HepG2 (cell line): ENCODE data around the gene COG4. TPM values are rescaled to one million over a fixed set of nuclear protein-coding genes. Genes with fewer than 3 reads are reported as not detected.
A peak's percentile ranks its signal among the peaks of the same experiment; 100 is the strongest.

ENCODE experiments used
- BCL6 ChIP-seq: IDR thresholded peaks from 2 replicates; pipeline ENCODE4 v1.6.1; 2016; ENCODE audit warnings: missing genetic modification reagents, missing compliant biosample characterization
- FOXO1 ChIP-seq: sonication (generic); formaldehyde crosslinking; IDR thresholded peaks from 2 replicates; pipeline ENCODE4 v1.4.0; 2020; ENCODE audit warnings: missing genetic modification reagents
- HDAC2 ChIP-seq: sonication (generic); formaldehyde crosslinking; IDR thresholded peaks from 2 replicates; pipeline ENCODE4 v1.4.0; 2020; ENCODE audit warnings: missing genetic modification reagents
- HOXA7 ChIP-seq: sonication (generic); formaldehyde crosslinking; IDR thresholded peaks from 2 replicates; pipeline ENCODE4 v1.8.1; 2022; ENCODE audit warnings: mild to moderate bottlenecking, missing genetic modification reagents, moderate library complexity
- MAZ ChIP-seq, 2 experiments: sonication (generic) in 1 of 2; formaldehyde crosslinking in 1 of 2; IDR thresholded peaks; 2 replicates each; pipeline versions ENCODE4 v1.5.0 to v1.6.1; 2012 to 2020; ENCODE audit warnings: low read depth in 2 of 2, mild to moderate bottlenecking in 2 of 2, borderline replicate concordance in 1 of 2, improper control_type of control experiment in 1 of 2, low read length in 1 of 2, missing genetic modification reagents in 1 of 2, moderate library complexity in 1 of 2
- MBNL3 ChIP-seq: fragments of 250-450 bp; sonication (Bioruptor Pico); conservative IDR thresholded peaks from 2 replicates; pipeline ENCODE4 v1.8.0; 2022; ENCODE audit warnings: mild to moderate bottlenecking, inconsistent platforms
- MEIS2 ChIP-seq: sonication (generic); formaldehyde crosslinking; IDR thresholded peaks from 2 replicates; pipeline ENCODE4 v1.9.0; 2021; ENCODE audit warnings: mild to moderate bottlenecking, missing genetic modification reagents
- MYC ChIP-seq: sonication (generic); formaldehyde crosslinking; IDR thresholded peaks from 2 replicates; pipeline ENCODE4 v1.9.0; 2021; ENCODE audit warnings: missing genetic modification reagents, borderline replicate concordance
- NR2F6 ChIP-seq, 2 experiments: IDR thresholded peaks; 2 replicates each; pipeline ENCODE4 v1.6.1; 2016; ENCODE audit warnings: antibody characterized with exemption in 1 of 2, mild to moderate bottlenecking in 1 of 2
- SIN3A ChIP-seq: IDR thresholded peaks from 2 replicates; pipeline ENCODE4 v1.6.1; 2011; ENCODE audit warnings: low read depth, mild to moderate bottlenecking, control low read depth, low read length, borderline replicate concordance
- SMYD3 ChIP-seq: sonication (generic); formaldehyde crosslinking; IDR thresholded peaks from 2 replicates; pipeline ENCODE4 v1.8.1; 2023; ENCODE audit warnings: mild to moderate bottlenecking, missing genetic modification reagents
- SOX6 ChIP-seq, 2 experiments: fragments of 450-650 bp in 1 of 2; sonication (generic) in 1 of 2; formaldehyde crosslinking in 1 of 2; IDR thresholded peaks; 2 replicates each; pipeline versions ENCODE4 v1.4.0 to v1.6.1; 2017 to 2020; ENCODE audit warnings: antibody characterized with exemption in 1 of 2, mild to moderate bottlenecking in 1 of 2, missing genetic modification reagents in 1 of 2
- TARDBP ChIP-seq: sonication (generic); formaldehyde crosslinking; IDR thresholded peaks from 2 replicates; pipeline ENCODE4 v1.8.0; 2022; ENCODE audit warnings: mild to moderate bottlenecking, missing genetic modification reagents
- ZBTB1 ChIP-seq: sonication (generic); formaldehyde crosslinking; IDR thresholded peaks from 2 replicates; pipeline ENCODE4 v1.4.0; 2020; ENCODE audit warnings: missing genetic modification reagents, borderline replicate concordance
- ZNF234 ChIP-seq: sonication (generic); formaldehyde crosslinking; conservative IDR thresholded peaks from 2 replicates; pipeline ENCODE4 v1.5.1; 2020; ENCODE audit warnings: mild to moderate bottlenecking, missing genetic modification reagents
- ZNF263 ChIP-seq: sonication (generic); formaldehyde crosslinking; IDR thresholded peaks from 2 replicates; pipeline ENCODE4 v1.4.0; 2020; ENCODE audit warnings: missing genetic modification reagents
- ZNF296 ChIP-seq: sonication (generic); formaldehyde crosslinking; conservative IDR thresholded peaks from 2 replicates; pipeline ENCODE4 v1.5.0; 2020; ENCODE audit warnings: mild to moderate bottlenecking, missing genetic modification reagents
- ZNF501 ChIP-seq: sonication (generic); formaldehyde crosslinking; IDR thresholded peaks from 2 replicates; pipeline ENCODE4 v1.5.1; 2020; ENCODE audit warnings: mild to moderate bottlenecking, moderate library complexity, missing genetic modification reagents
- ZNF577 ChIP-seq: sonication (generic); formaldehyde crosslinking; IDR thresholded peaks from 2 replicates; pipeline ENCODE4 v1.4.0; 2020; ENCODE audit warnings: mild to moderate bottlenecking, low read depth, missing genetic modification reagents, borderline replicate concordance
- ZNF589 ChIP-seq: sonication (generic); formaldehyde crosslinking; conservative IDR thresholded peaks from 2 replicates; pipeline ENCODE4 v1.8.0; 2022; ENCODE audit warnings: mild to moderate bottlenecking, moderate library complexity, missing genetic modification reagents
- ZNF629 ChIP-seq: sonication (generic); formaldehyde crosslinking; conservative IDR thresholded peaks from 2 replicates; pipeline ENCODE4 v1.5.0; 2020; ENCODE audit warnings: missing genetic modification reagents
- ZNF766 ChIP-seq: sonication (generic); formaldehyde crosslinking; IDR thresholded peaks from 2 replicates; pipeline ENCODE4 v1.5.0; 2020; ENCODE audit warnings: missing genetic modification reagents, borderline replicate concordance
- ZNF883 ChIP-seq: sonication (generic); formaldehyde crosslinking; IDR thresholded peaks from 2 replicates; pipeline ENCODE4 v1.5.1; 2020; ENCODE audit warnings: mild to moderate bottlenecking, missing genetic modification reagents; ENCODE audit errors: not compliant biosample characterization
- polyA plus RNA-seq, 8 experiments: library from polyadenylated mRNA; depleted of rRNA in 3 of 8; stranded (reverse) in 7 of 8; unstranded in 1 of 8; fragments of >200 nt; fragmentation: Illumina TruSeq in 4 of 8; extraction: Trizol in 4 of 8; gene quantifications; 2 replicates each; pipeline versions ENCODE4 v1.2.1 to v1.2.3, GENCODE V29; 2011 to 2016; ENCODE audit warnings: low read depth in 4 of 8, missing spikeins in 1 of 8, mixed read lengths in 1 of 8; ENCODE audit not compliant: insufficient read depth in 1 of 8
- total RNA-seq, 5 experiments: library from RNA; depleted of rRNA; stranded (reverse); fragments of >200 nt; fragmentation: Illumina TruSeq; extraction: Trizol; gene quantifications; 2 replicates each; pipeline ENCODE4 v1.2.3, GENCODE V29; 2016; ENCODE audit warnings: low read depth in 1 of 5
- TF ChIP-seq, protein P1 (sequence below): IDR thresholded peaks from 2 replicates; pipeline ENCODE4 v1.6.1; 2016; ENCODE audit warnings: mild to moderate bottlenecking
- TF ChIP-seq, protein P2 (sequence below): sonication (generic); formaldehyde crosslinking; IDR thresholded peaks from 2 replicates; pipeline ENCODE4 v1.4.0; 2020; ENCODE audit warnings: missing genetic modification reagents

Gene COG4
- total and polyA plus RNA-seq, 2 of the 13 experiments (the other 11 are each of a cell fraction or from before 2014, with no cell fraction given) = 51.1 to 73.8 TPM

DNA sequence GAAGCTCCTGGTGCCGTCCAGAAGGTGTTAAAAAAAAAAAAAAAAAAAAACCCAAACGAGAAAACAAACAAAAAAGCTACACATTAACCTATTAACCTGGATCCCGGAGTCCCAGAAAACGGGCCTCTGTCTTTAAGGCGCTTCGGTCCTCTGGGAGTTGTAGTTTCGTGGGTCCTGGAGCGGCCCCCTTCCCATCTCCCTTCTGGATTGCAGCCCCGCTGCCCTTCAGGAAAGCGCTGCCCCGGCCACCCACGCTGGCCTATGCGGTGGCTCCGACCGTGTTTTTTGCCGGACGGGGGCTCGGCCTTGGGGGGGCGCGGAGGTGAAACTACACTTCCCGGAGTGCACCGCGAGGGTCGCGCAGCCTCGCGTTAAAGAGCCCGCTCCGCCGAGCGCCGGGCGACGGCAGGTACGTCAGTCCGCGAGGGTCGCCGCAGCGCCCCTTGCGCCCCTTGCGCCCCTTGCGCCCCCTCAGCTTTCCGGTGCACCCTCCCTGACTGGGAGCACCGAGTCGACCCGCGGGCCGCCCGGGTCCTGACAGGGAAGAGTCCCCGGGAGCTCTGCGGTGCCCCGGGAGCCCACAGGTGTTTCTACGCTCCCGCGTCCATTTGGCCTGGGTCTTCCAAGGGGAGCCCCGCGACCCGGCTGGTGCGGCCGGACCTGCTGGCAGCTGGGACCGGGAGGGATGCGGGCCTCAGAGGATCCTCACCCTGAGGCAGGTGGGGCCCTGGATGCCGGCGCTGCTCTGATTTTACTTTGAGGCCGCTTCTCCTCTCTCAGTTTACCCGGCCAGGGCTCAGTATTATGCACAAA is 68.9 kb downstream of the COG4 start, which contains the start of gene FCSK (continued):
- peak; percentile 98 for TF ChIP-seq ZNF263 (CRISPR knock-in tag)
- TF ChIP-seq ZNF766 (CRISPR knock-in tag) = peak; percentile 79
- TF ChIP-seq SOX6 (IDR thresholded peaks at IDR 0.05) = no peak
- peak; percentile 76 for TF ChIP-seq SOX6 (CRISPR knock-in tag; IDR thresholded peaks at IDR 0.05)
- TF ChIP-seq NR2F6 (IDR thresholded peaks at IDR 0.05) = no peak; the same call in 1 of the 2 replicates
- TF ChIP-seq NR2F6 (CRISPR knock-in tag; IDR thresholded peaks at IDR 0.05) = no peak
- TF ChIP-seq, protein P1, sequence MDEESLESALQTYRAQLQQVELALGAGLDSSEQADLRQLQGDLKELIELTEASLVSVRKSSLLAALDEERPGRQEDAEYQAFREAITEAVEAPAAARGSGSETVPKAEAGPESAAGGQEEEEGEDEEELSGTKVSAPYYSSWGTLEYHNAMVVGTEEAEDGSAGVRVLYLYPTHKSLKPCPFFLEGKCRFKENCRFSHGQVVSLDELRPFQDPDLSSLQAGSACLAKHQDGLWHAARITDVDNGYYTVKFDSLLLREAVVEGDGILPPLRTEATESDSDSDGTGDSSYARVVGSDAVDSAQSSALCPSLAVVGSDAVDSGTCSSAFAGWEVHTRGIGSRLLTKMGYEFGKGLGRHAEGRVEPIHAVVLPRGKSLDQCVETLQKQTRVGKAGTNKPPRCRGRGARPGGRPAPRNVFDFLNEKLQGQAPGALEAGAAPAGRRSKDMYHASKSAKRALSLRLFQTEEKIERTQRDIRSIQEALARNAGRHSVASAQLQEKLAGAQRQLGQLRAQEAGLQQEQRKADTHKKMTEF = peak; percentile 80; the same call in 1 of the 2 replicates
- peak; percentile 86 for TF ChIP-seq MEIS2 (CRISPR knock-in tag)
- peak; percentile 50 for TF ChIP-seq BCL6 (CRISPR knock-in tag)
- TF ChIP-seq ZNF883 = peak; percentile 82
- peak; percentile 43; the same call in 1 of the 2 replicates for TF ChIP-seq FOXO1 (CRISPR knock-in tag)
- peak; percentile 26; the same call in 1 of the 2 replicates for TF ChIP-seq MAZ (IDR thresholded peaks at IDR 0.05; ENCODE audit: borderline replicate concordance, low read depth, low read length)
- TF ChIP-seq MAZ (CRISPR knock-in tag; IDR thresholded peaks at IDR 0.05; ENCODE audit: low read depth) = peak; percentile 70
- TF ChIP-seq ZNF234 = 0 out of 2 replicates have a peak, but pooled peaks have one; percentile 58
- TF ChIP-seq ZBTB1 (CRISPR knock-in tag) = peak; percentile 68; the same call in 1 of the 2 replicates
- TF ChIP-seq TARDBP (CRISPR knock-in tag) = peak; percentile 87
- TF ChIP-seq MBNL3 (CRISPR knock-in tag) = no peak
- TF ChIP-seq SMYD3 = no peak
- TF ChIP-seq MYC (CRISPR knock-in tag) = peak; percentile 90
- TF ChIP-seq HOXA7 = no peak
- peak; percentile 53; the same call in 1 of the 2 replicates for TF ChIP-seq ZNF629 (CRISPR knock-in tag)
- no peak for TF ChIP-seq ZNF296 (CRISPR knock-in tag)
- TF ChIP-seq, protein P2, sequence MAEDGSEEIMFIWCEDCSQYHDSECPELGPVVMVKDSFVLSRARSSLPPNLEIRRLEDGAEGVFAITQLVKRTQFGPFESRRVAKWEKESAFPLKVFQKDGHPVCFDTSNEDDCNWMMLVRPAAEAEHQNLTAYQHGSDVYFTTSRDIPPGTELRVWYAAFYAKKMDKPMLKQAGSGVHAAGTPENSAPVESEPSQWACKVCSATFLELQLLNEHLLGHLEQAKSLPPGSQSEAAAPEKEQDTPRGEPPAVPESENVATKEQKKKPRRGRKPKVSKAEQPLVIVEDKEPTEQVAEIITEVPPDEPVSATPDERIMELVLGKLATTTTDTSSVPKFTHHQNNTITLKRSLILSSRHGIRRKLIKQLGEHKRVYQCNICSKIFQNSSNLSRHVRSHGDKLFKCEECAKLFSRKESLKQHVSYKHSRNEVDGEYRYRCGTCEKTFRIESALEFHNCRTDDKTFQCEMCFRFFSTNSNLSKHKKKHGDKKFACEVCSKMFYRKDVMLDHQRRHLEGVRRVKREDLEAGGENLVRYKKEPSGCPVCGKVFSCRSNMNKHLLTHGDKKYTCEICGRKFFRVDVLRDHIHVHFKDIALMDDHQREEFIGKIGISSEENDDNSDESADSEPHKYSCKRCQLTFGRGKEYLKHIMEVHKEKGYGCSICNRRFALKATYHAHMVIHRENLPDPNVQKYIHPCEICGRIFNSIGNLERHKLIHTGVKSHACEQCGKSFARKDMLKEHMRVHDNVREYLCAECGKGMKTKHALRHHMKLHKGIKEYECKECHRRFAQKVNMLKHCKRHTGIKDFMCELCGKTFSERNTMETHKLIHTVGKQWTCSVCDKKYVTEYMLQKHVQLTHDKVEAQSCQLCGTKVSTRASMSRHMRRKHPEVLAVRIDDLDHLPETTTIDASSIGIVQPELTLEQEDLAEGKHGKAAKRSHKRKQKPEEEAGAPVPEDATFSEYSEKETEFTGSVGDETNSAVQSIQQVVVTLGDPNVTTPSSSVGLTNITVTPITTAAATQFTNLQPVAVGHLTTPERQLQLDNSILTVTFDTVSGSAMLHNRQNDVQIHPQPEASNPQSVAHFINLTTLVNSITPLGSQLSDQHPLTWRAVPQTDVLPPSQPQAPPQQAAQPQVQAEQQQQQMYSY (CRISPR knock-in tag) = peak; percentile 77; the same call in 1 of the 2 replicates
- TF ChIP-seq ZNF577 = no peak
- TF ChIP-seq HDAC2 (CRISPR knock-in tag) = peak; percentile 82
- TF ChIP-seq ZNF589 = no peak
- peak; percentile 97 for TF ChIP-seq ZNF501 (CRISPR knock-in tag)
- TF ChIP-seq SIN3A = no peak; the same call in 1 of the 2 replicates
